Fibroblast of lung (primary cell): ENCODE data around the gene ARHGEF16. TPM values are rescaled to one million over a fixed set of nuclear protein-coding genes. Genes with fewer than 3 reads are reported as not detected.

Experiments used
- DNase-seq, 2 donors: peaks; one replicate each; pipeline versions ENCODE4 v3.0.0 to v3.0.0-alpha.2; 2010; ENCODE audit warnings: low read depth in 2 of 2
- H2AFZ ChIP-seq: 2 replicates; pipeline ENCODE4 v1.5.1; 2012; ENCODE audit warnings: low read length, control low read depth, inconsistent platforms
- H3K27ac ChIP-seq: 2 replicates; pipeline ENCODE4 v1.5.1; 2011; ENCODE audit warnings: low read length, control low read depth; ENCODE audit not compliant: insufficient read depth
- H3K27me3 ChIP-seq: 2 replicates; pipeline ENCODE4 v1.5.1; 2011; ENCODE audit warnings: mild to moderate bottlenecking, low read length; ENCODE audit not compliant: control insufficient read depth, insufficient read depth
- H3K36me3 ChIP-seq: 2 replicates; pipeline ENCODE4 v1.5.1; 2011; ENCODE audit warnings: low read length; ENCODE audit not compliant: control insufficient read depth, insufficient read depth
- H3K4me1 ChIP-seq: 2 replicates; pipeline ENCODE4 v1.5.1; 2011; ENCODE audit warnings: low read length; ENCODE audit not compliant: control insufficient read depth, insufficient read depth; ENCODE audit errors: extremely low read depth
- H3K4me2 ChIP-seq: 2 replicates; pipeline ENCODE4 v1.5.1; 2011; ENCODE audit warnings: low read length, control low read depth; ENCODE audit not compliant: insufficient read depth; ENCODE audit errors: extremely low read depth
- H3K4me3 ChIP-seq, 4 experiments: fragments of 200-600 bp in 1 of 4; sonication (generic) in 1 of 4; replicated peaks in 1 of 4; 2 replicates each; pipeline ENCODE4 v1.5.1; 2011 to 2016; ENCODE audit warnings: low read length in 4 of 4, low read depth in 3 of 4, mild to moderate bottlenecking in 3 of 4, control low read depth in 2 of 4, inconsistent platforms in 1 of 4, mixed read lengths in 1 of 4; ENCODE audit not compliant: insufficient read depth in 1 of 4; ENCODE audit errors: control extremely low read depth in 1 of 4
- H3K79me2 ChIP-seq: 2 replicates; pipeline ENCODE4 v1.5.1; 2012; ENCODE audit warnings: mild to moderate bottlenecking, low read length, inconsistent platforms; ENCODE audit not compliant: control insufficient read depth, insufficient read depth
- H3K9ac ChIP-seq: 2 replicates; pipeline ENCODE4 v1.5.1; 2011; ENCODE audit warnings: mild to moderate bottlenecking, low read length, control low read depth; ENCODE audit not compliant: insufficient read depth
- H3K9me3 ChIP-seq: 2 replicates; pipeline ENCODE4 v1.5.1; 2012; ENCODE audit warnings: low read depth, low read length; ENCODE audit not compliant: control insufficient read depth, insufficient read depth
- H4K20me1 ChIP-seq: 2 replicates; pipeline ENCODE4 v1.5.1; 2011; ENCODE audit warnings: low read length; ENCODE audit not compliant: control insufficient read depth, insufficient read depth; ENCODE audit errors: extremely low read depth
- EZH2 ChIP-seq: IDR thresholded peaks from 2 replicates; pipeline ENCODE4 v1.5.1; 2012; ENCODE audit warnings: low read length, control low read depth, mild to moderate bottlenecking; ENCODE audit errors: missing control alignments
- polyA plus RNA-seq, 2 donors: library from polyadenylated mRNA; depleted of rRNA in 1 of 2; stranded (reverse) in 1 of 2; unstranded in 1 of 2; fragments of >200 nt; gene quantifications; 2 replicates each; pipeline ENCODE4 v1.2.1, GENCODE V29; 2011 to 2012; ENCODE audit warnings: missing spikeins in 1 of 2
- total RNA-seq: library from RNA; depleted of rRNA; stranded (reverse); fragments of >200 nt; gene quantifications from 2 replicates; pipeline ENCODE4 v1.2.1, GENCODE V29; 2014
- TF ChIP-seq, protein P1 (sequence below), 2 donors: IDR thresholded peaks in 1 of 2; conservative IDR thresholded peaks in 1 of 2; 1 replicate in 1 of 2; 2 replicates in 1 of 2; pipeline ENCODE4 v1.5.1; 2011 to 2012; ENCODE audit warnings: low read length in 2 of 2, control low read depth in 1 of 2, inconsistent platforms in 1 of 2, low read depth in 1 of 2, mild to moderate bottlenecking in 1 of 2

ARHGEF16 gene
- total and polyA plus RNA-seq, 2 donors (not counting 1 experiment from before 2014, with no cell fraction given), result 0.02 to 0.17 TPM

DNA sequence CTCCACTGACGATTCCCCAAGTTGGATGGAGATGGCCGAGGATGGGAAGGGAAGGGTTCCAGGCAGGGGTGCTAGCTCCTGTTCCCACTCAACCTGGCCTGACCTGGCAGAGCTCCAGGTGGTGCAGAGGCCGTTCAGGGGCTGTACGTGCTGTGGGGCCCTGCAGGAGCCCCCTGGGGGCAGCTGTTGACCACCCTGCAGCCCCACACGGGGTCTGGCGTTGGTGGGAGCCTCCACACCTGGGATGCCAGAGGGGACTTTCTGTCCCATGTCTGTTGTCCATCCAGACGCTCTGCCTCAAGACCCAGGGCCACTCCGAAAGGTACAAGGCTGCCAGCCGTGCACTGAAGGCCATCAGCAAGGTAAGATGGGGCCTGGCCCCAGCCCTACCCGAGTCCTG lies 20.0 kb downstream of the ARHGEF16 start:
- Histone ChIP-seq H3K4me3 (no peak overlapping the region), H3K27me3 (no peaks in the 10 kb centered on the region), H3K9me3 (no peaks in the 10 kb centered on the region), H3K27ac (no peak overlapping the region), H3K9ac (no peak overlapping the region), H4K20me1 (no peaks in the 10 kb centered on the region), H3K36me3 (no peaks in the 10 kb centered on the region), H3K4me1 (peaks cover 4% of the 10 kb centered on the region), H2AFZ (no peak overlapping the region), H3K79me2 (no peaks in the 10 kb centered on the region), H3K4me2 (no peak overlapping the region)
- DNase-seq, result no peak
- no peak for TF ChIP-seq EZH2
- TF ChIP-seq, protein P1, sequence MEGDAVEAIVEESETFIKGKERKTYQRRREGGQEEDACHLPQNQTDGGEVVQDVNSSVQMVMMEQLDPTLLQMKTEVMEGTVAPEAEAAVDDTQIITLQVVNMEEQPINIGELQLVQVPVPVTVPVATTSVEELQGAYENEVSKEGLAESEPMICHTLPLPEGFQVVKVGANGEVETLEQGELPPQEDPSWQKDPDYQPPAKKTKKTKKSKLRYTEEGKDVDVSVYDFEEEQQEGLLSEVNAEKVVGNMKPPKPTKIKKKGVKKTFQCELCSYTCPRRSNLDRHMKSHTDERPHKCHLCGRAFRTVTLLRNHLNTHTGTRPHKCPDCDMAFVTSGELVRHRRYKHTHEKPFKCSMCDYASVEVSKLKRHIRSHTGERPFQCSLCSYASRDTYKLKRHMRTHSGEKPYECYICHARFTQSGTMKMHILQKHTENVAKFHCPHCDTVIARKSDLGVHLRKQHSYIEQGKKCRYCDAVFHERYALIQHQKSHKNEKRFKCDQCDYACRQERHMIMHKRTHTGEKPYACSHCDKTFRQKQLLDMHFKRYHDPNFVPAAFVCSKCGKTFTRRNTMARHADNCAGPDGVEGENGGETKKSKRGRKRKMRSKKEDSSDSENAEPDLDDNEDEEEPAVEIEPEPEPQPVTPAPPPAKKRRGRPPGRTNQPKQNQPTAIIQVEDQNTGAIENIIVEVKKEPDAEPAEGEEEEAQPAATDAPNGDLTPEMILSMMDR (conservative IDR thresholded peaks at IDR 0.05 in 1 of 2, IDR thresholded peaks at IDR 0.05 in 1 of 2; ENCODE audit: low read depth in 1 of 2, low read length in 2 of 2), result no peak

DNA sequence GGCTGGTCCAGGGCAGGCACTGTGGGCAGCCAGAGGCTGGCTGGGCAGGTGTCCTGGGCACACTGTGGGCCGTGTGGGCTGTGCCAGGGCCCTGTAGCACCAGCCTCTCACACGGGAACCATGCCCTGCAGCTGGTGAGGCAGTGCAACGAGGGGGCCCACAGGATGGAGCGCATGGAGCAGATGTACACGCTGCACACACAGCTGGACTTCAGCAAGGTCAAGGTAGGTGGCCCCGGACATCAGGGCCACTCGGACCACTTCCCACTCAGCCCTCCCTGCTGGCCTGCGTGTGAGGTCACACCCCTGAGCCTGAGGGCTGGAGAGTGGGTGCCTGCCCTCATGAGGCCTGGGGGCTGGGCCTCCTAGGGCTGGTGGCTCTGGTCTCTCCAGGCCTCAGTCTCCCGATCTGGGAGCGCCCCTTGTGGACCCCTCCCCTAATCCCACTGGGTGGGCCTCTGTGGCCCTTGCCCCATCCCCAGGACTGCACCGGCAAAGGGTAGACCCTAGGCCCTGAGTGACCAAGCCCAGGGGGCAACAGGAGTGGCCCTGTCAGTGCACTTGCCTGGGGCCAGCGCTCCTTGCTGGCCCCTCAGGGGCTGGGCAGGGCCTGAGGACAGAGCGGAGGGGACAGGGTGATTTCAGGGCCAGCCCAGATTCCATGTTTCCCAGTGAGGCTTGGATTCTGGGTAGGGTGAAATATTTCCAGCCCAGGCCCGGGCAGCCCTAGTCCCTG lies 21.5 kb downstream of the ARHGEF16 start:
- Histone ChIP-seq H3K4me2 (no peak overlapping the region), H3K27me3 (no peaks in the 10 kb centered on the region), H3K27ac (no peak overlapping the region), H3K36me3 (no peaks in the 10 kb centered on the region), H3K4me3 (no peak overlapping the region), H3K4me1 (peaks cover 4% of the 10 kb centered on the region), H2AFZ (no peak overlapping the region), H3K79me2 (no peaks in the 10 kb centered on the region), H3K9ac (no peak overlapping the region), H3K9me3 (no peaks in the 10 kb centered on the region), H4K20me1 (no peaks in the 10 kb centered on the region)
- TF ChIP-seq, protein P1 (conservative IDR thresholded peaks at IDR 0.05 in 1 of 2, IDR thresholded peaks at IDR 0.05 in 1 of 2; ENCODE audit: low read depth in 1 of 2, low read length in 2 of 2), result no peak
- no peak for TF ChIP-seq EZH2
- no peak for DNase-seq

DNA sequence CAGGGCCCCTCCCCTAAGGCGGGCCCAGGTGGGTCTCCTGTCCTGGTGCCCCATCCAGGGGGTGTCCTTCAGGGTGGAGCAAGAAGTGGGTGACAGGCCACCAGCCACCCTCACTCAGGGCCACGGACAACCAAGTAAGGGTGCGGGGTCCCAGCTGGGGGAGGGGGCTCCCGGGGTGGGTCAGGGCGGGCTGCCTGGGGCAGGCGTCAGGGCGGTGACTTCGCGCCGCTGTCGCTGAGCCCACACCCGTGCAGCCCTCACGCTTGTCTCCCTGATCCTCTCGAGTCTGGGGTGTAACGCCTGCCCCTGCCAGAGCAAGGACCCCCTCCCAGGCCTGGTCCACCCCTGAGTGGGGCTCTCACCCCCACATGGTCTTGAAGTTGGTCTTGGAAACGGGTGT lies 22.2 kb downstream of the ARHGEF16 start:
- Histone ChIP-seq H3K36me3 (no peaks in the 10 kb centered on the region), H3K9ac (no peak overlapping the region)

More for the DNA sequence above, 22.2 kb downstream of the ARHGEF16 start:
- no peak overlapping the region for H2AFZ ChIP-seq
- no peak for TF ChIP-seq EZH2
- TF ChIP-seq, protein P1 (conservative IDR thresholded peaks at IDR 0.05 in 1 of 2, IDR thresholded peaks at IDR 0.05 in 1 of 2; ENCODE audit: low read depth in 1 of 2, low read length in 2 of 2), result no peak
- no peaks in the 10 kb centered on the region for H4K20me1 ChIP-seq
- no peak overlapping the region for H3K4me2 ChIP-seq
- no peaks in the 10 kb centered on the region for H3K27me3 ChIP-seq
- no peak overlapping the region for H3K27ac ChIP-seq
- no peaks in the 10 kb centered on the region for H3K9me3 ChIP-seq
- H3K4me1 ChIP-seq, result peaks cover 4% of the 10 kb centered on the region
- DNase-seq, result no peak
- H3K79me2 ChIP-seq, result no peaks in the 10 kb centered on the region
- H3K4me3 ChIP-seq, result no peak overlapping the region
